WTC11 (cell line): ENCODE data around the gene AKT1. TPM values are rescaled to one million over a fixed set of nuclear protein-coding genes. Genes with fewer than 3 reads are reported as not detected.

Experiments
- ATAC-seq: fragments of 200-7000 bp; cut with Tn5 transposase; 2 replicates; pipeline ENCODE4 v1.10.0; 2021; ENCODE audit warnings: mild to moderate bottlenecking, moderate library complexity
- CTCF ChIA-PET: fragments of 300-600 bp; sonication (Branson Sonifier 250); formaldehyde crosslinking; loops from one replicate; lab custom pipeline; 2021; ENCODE audit warnings: antibody characterized with exemption; lab: Charles Lee
- POLR2A ChIA-PET: fragments of 350-600 bp; sonication (Branson Sonifier 250); formaldehyde crosslinking; loops from one replicate; lab custom pipeline; 2021; ENCODE audit warnings: antibody characterized with exemption; lab: Charles Lee
- DNase-seq: peaks from one replicate; pipeline ENCODE4 v3.0.0; 2021; ENCODE audit warnings: low spot score
- H3K27ac Mint-ChIP-seq: 2 replicates; pipeline ENCODE4 v1.8.0; 2021; ENCODE audit warnings: mixed read lengths
- H3K27me3 Mint-ChIP-seq: 2 replicates; pipeline ENCODE4 v1.8.0; 2021; ENCODE audit warnings: low read depth, mild to moderate bottlenecking, moderate library complexity, mixed read lengths
- H3K36me3 Mint-ChIP-seq: 2 replicates; pipeline ENCODE4 v1.8.0; 2021; ENCODE audit warnings: mixed read lengths
- H3K4me1 Mint-ChIP-seq: 2 replicates; pipeline ENCODE4 v1.8.0; 2022; ENCODE audit warnings: mixed read lengths
- H3K4me3 Mint-ChIP-seq: 2 replicates; pipeline ENCODE4 v1.8.0; 2021; ENCODE audit warnings: mild to moderate bottlenecking, moderate library complexity, mixed read lengths
- H3K9me3 Mint-ChIP-seq: 2 replicates; pipeline ENCODE4 v1.8.0; 2021; ENCODE audit warnings: mixed read lengths
- ARID4B ChIP-seq: sonication (generic); formaldehyde crosslinking; IDR thresholded peaks from 2 replicates; pipeline ENCODE4 v1.8.0; 2023; ENCODE audit warnings: missing genetic modification reagents, mild to moderate bottlenecking, borderline replicate concordance
- CREM ChIP-seq: sonication (generic); formaldehyde crosslinking; IDR thresholded peaks from 2 replicates; pipeline ENCODE4 v1.8.1; 2022; ENCODE audit warnings: mild to moderate bottlenecking, missing genetic modification reagents, moderate library complexity
- FOXK1 ChIP-seq: sonication (generic); formaldehyde crosslinking; IDR thresholded peaks from 2 replicates; pipeline ENCODE4 v1.8.0; 2022; ENCODE audit warnings: mild to moderate bottlenecking, moderate library complexity, missing genetic modification reagents
- MYBL2 ChIP-seq: sonication (generic); formaldehyde crosslinking; IDR thresholded peaks from 2 replicates; pipeline ENCODE4 v1.8.1; 2023; ENCODE audit warnings: mild to moderate bottlenecking, moderate library complexity, missing genetic modification reagents
- NFYB ChIP-seq: sonication (generic); formaldehyde crosslinking; conservative IDR thresholded peaks from 2 replicates; pipeline ENCODE4 v1.8.0; 2022; ENCODE audit warnings: low read depth, missing genetic modification reagents
- NR2C2 ChIP-seq: sonication (generic); formaldehyde crosslinking; IDR thresholded peaks from 2 replicates; pipeline ENCODE4 v1.8.0; 2022; ENCODE audit warnings: mild to moderate bottlenecking, missing genetic modification reagents
- RELA ChIP-seq: sonication (generic); formaldehyde crosslinking; IDR thresholded peaks from 2 replicates; pipeline ENCODE4 v1.8.1; 2022; ENCODE audit warnings: missing genetic modification reagents, mild to moderate bottlenecking, borderline replicate concordance
- SP1 ChIP-seq: sonication (generic); formaldehyde crosslinking; conservative IDR thresholded peaks from 2 replicates; pipeline ENCODE4 v1.8.1; 2022; ENCODE audit warnings: missing genetic modification reagents
- TCF7 ChIP-seq: sonication (generic); formaldehyde crosslinking; IDR thresholded peaks from 2 replicates; pipeline ENCODE4 v1.8.0; 2022; ENCODE audit warnings: mild to moderate bottlenecking, low read depth, missing genetic modification reagents, moderate library complexity
- ZBTB43 ChIP-seq: sonication (generic); formaldehyde crosslinking; IDR thresholded peaks from 2 replicates; pipeline ENCODE4 v1.8.1; 2023; ENCODE audit warnings: mild to moderate bottlenecking, missing genetic modification reagents
- total RNA-seq: library from RNA; stranded (reverse); gene quantifications from 3 replicates; pipeline ENCODE4 v1.2.3, GENCODE V29; 2021
- TF ChIP-seq, protein P1 (sequence below): sonication (generic); formaldehyde crosslinking; IDR thresholded peaks from 2 replicates; pipeline ENCODE4 v1.8.1; 2022; ENCODE audit warnings: mild to moderate bottlenecking, missing genetic modification reagents, moderate library complexity, borderline replicate concordance
- TF ChIP-seq, protein P2 (sequence below): sonication (generic); formaldehyde crosslinking; IDR thresholded peaks from 2 replicates; pipeline ENCODE4 v1.8.0; 2023; ENCODE audit warnings: mild to moderate bottlenecking, missing genetic modification reagents
- TF ChIP-seq, protein P3 (sequence below): sonication (generic); formaldehyde crosslinking; IDR thresholded peaks from 2 replicates; pipeline ENCODE4 v1.8.1; 2023; ENCODE audit warnings: mild to moderate bottlenecking, missing genetic modification reagents, borderline replicate concordance

AKT1 gene
- total RNA-seq, 1 experiment from 2014 or later, result 121 TPM

DNA sequence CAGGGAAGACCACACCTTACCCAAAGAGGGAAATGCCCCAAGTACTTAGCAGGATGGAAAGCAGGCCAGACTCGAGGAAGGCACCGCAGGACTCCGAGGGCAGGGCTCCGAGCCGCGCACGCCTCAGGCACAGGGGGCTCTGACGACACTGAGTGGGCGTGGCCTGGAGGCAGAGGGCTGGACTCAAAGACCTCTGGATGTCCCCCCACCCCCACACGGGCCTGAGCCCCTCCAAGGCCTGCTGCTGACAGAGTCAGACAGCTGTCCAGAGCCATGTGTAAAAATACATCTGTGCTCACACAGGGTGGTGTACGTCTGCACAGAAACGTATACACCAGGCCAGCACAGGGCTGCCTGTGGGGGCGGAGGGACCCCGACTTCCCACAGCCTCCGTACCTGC lies 1.4 kb downstream of the AKT1 start:
- DNase-seq, result peak; percentile 89
- Mint-ChIP-seq H3K27ac (peak overlapping the region; percentile 79), H3K36me3 (no peaks in the 10 kb centered on the region), H3K4me1 (peaks cover 41% of the 10 kb centered on the region), H3K9me3 (no peaks in the 10 kb centered on the region), H3K4me3 (peak overlapping the region; percentile 87), H3K27me3 (peaks cover 33% of the 10 kb centered on the region)
- peak; percentile 70 for ATAC-seq
- POLR2A ChIA-PET, result interaction anchor here (0.7 to 1.5 kb wide), 3 partner anchors 11 to 42 kb away, joined by 3 to 4 read pairs (median 3); no protein-coding TSS in a partner anchor
- CTCF ChIA-PET, result interaction anchor here (0.9 to 6.2 kb wide), 6 partner anchors 12 to 41 kb away, joined by 3 to 67 read pairs (median 8); partner anchors contain the start of gene SIVA1
- TF ChIP-seq MYBL2 (no peak), NFYB (no peak), FOXK1 (CRISPR knock-in tag) (no peak), NR2C2 (CRISPR knock-in tag) (peak; percentile 15; the same call in 1 of the 2 replicates), RELA (CRISPR knock-in tag) (no peak), SP1 (CRISPR knock-in tag) (0 out of 2 replicates have a peak, but pooled peaks have one; percentile 57), CREM (CRISPR knock-in tag) (no peak)
- TF ChIP-seq, protein P1, sequence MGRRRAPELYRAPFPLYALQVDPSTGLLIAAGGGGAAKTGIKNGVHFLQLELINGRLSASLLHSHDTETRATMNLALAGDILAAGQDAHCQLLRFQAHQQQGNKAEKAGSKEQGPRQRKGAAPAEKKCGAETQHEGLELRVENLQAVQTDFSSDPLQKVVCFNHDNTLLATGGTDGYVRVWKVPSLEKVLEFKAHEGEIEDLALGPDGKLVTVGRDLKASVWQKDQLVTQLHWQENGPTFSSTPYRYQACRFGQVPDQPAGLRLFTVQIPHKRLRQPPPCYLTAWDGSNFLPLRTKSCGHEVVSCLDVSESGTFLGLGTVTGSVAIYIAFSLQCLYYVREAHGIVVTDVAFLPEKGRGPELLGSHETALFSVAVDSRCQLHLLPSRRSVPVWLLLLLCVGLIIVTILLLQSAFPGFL, result no peak
- TF ChIP-seq, protein P2, sequence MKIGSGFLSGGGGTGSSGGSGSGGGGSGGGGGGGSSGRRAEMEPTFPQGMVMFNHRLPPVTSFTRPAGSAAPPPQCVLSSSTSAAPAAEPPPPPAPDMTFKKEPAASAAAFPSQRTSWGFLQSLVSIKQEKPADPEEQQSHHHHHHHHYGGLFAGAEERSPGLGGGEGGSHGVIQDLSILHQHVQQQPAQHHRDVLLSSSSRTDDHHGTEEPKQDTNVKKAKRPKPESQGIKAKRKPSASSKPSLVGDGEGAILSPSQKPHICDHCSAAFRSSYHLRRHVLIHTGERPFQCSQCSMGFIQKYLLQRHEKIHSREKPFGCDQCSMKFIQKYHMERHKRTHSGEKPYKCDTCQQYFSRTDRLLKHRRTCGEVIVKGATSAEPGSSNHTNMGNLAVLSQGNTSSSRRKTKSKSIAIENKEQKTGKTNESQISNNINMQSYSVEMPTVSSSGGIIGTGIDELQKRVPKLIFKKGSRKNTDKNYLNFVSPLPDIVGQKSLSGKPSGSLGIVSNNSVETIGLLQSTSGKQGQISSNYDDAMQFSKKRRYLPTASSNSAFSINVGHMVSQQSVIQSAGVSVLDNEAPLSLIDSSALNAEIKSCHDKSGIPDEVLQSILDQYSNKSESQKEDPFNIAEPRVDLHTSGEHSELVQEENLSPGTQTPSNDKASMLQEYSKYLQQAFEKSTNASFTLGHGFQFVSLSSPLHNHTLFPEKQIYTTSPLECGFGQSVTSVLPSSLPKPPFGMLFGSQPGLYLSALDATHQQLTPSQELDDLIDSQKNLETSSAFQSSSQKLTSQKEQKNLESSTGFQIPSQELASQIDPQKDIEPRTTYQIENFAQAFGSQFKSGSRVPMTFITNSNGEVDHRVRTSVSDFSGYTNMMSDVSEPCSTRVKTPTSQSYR (CRISPR knock-in tag), result peak; percentile 40; the same call in 1 of the 2 replicates
- TF ChIP-seq, all 79 proteins: peak for 3

DNA sequence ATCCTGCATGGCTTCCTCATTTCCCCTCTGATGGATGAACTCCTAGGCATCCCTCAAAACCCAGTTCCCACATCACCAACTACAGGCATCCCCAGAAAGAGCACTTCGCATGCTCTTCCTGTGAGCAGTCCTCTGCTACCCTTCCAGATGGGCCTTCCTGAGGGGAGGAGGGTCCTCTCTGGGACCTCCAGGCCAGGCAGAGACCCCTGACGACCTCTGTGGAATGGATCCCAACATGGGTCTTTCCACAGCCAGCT lies 1.9 kb downstream of the AKT1 start:
- POLR2A ChIA-PET, result no interaction called here
- H3K4me3 Mint-ChIP-seq, result peak overlapping the region; percentile 87
- peaks cover 28% of the 10 kb centered on the region for H3K27me3 Mint-ChIP-seq
- peaks cover 36% of the 10 kb centered on the region for H3K4me1 Mint-ChIP-seq
- TF ChIP-seq TCF7 (CRISPR knock-in tag) (no peak), ZBTB43 (CRISPR knock-in tag) (no peak), ARID4B (CRISPR knock-in tag) (no peak)
- TF ChIP-seq, protein P3, sequence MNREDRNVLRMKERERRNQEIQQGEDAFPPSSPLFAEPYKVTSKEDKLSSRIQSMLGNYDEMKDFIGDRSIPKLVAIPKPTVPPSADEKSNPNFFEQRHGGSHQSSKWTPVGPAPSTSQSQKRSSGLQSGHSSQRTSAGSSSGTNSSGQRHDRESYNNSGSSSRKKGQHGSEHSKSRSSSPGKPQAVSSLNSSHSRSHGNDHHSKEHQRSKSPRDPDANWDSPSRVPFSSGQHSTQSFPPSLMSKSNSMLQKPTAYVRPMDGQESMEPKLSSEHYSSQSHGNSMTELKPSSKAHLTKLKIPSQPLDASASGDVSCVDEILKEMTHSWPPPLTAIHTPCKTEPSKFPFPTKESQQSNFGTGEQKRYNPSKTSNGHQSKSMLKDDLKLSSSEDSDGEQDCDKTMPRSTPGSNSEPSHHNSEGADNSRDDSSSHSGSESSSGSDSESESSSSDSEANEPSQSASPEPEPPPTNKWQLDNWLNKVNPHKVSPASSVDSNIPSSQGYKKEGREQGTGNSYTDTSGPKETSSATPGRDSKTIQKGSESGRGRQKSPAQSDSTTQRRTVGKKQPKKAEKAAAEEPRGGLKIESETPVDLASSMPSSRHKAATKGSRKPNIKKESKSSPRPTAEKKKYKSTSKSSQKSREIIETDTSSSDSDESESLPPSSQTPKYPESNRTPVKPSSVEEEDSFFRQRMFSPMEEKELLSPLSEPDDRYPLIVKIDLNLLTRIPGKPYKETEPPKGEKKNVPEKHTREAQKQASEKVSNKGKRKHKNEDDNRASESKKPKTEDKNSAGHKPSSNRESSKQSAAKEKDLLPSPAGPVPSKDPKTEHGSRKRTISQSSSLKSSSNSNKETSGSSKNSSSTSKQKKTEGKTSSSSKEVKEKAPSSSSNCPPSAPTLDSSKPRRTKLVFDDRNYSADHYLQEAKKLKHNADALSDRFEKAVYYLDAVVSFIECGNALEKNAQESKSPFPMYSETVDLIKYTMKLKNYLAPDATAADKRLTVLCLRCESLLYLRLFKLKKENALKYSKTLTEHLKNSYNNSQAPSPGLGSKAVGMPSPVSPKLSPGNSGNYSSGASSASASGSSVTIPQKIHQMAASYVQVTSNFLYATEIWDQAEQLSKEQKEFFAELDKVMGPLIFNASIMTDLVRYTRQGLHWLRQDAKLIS (CRISPR knock-in tag), result no peak
- CTCF ChIA-PET, result interaction anchor here (0.9 to 6.2 kb wide), 5 partner anchors 12 to 34 kb away, joined by 4 to 67 read pairs (median 10); no protein-coding TSS in a partner anchor
- ATAC-seq (no peak), DNase-seq (no peak)
- H3K9me3 Mint-ChIP-seq, result no peaks in the 10 kb centered on the region
- H3K36me3 Mint-ChIP-seq, result no peaks in the 10 kb centered on the region
- H3K27ac Mint-ChIP-seq, result peak overlapping the region; percentile 79; the same call in 1 of the 2 replicates
